Calu3 (cell line): ENCODE data around the gene OCRL. TPM values are rescaled to one million over a fixed set of nuclear protein-coding genes. Genes with fewer than 3 reads are reported as not detected.

Experiments used
- BruUV-seq: library from RNA; stranded (reverse); fragments of 400-500 nt; replicated peaks from 2 replicates; lab custom pipeline; 2021; lab: Mats Ljungman, UMichigan
- CTCF ChIA-PET: fragments of 300-600 bp; sonication (Branson Sonifier 250); formaldehyde crosslinking; loops from one replicate; lab custom pipeline; 2022; ENCODE audit warnings: antibody characterized with exemption; lab: Charles Lee
- DNase-seq: peaks from one replicate; pipeline ENCODE4 v3.0.0; 2022
- H3K27ac Mint-ChIP-seq: one replicate; pipeline ENCODE4 v1.8.0; 2022; ENCODE audit warnings: mixed read lengths; ENCODE audit not compliant: unreplicated experiment
- H3K27me3 Mint-ChIP-seq: one replicate; pipeline ENCODE4 v1.8.0; 2022; ENCODE audit warnings: mixed read lengths; ENCODE audit not compliant: unreplicated experiment
- H3K36me3 Mint-ChIP-seq: one replicate; pipeline ENCODE4 v1.8.0; 2022; ENCODE audit warnings: mild to moderate bottlenecking, moderate library complexity, mixed read lengths; ENCODE audit not compliant: insufficient read depth, unreplicated experiment
- H3K4me1 Mint-ChIP-seq: one replicate; pipeline ENCODE4 v1.8.0; 2022; ENCODE audit warnings: mild to moderate bottlenecking, low read depth, mixed read lengths; ENCODE audit not compliant: unreplicated experiment
- H3K4me3 Mint-ChIP-seq: one replicate; pipeline ENCODE4 v1.8.0; 2022; ENCODE audit warnings: mild to moderate bottlenecking, low read depth, moderate library complexity, mixed read lengths; ENCODE audit not compliant: unreplicated experiment
- H3K9me3 Mint-ChIP-seq: one replicate; pipeline ENCODE4 v1.8.0; 2022; ENCODE audit warnings: low read depth, mixed read lengths; ENCODE audit not compliant: unreplicated experiment
- CTCF ChIP-seq: fragments of 200-600 bp; IDR thresholded peaks from one replicate; pipeline ENCODE4 v1.8.0; 2022; ENCODE audit warnings: antibody characterized with exemption; ENCODE audit not compliant: unreplicated experiment
- intact Hi-C: fragments of 100-400 bp; cut with micrococcal nuclease; formaldehyde crosslinking; loops from one replicate; pipeline ENCODE4 v1.10.0; 2022; ENCODE audit not compliant: unreplicated experiment
- total RNA-seq: library from RNA; stranded (reverse); gene quantifications from 2 replicates; pipeline ENCODE4 v1.2.3, GENCODE V29; 2022

Gene OCRL
- total RNA-seq, 1 experiment from 2014 or later: 30.7 TPM

GRCh38 chrX:129641941-129642340 lies 101.9 kb downstream of the OCRL start:
- Mint-ChIP-seq H3K9me3 (no peaks in the 10 kb centered on the region), H3K4me1 (no peaks in the 10 kb centered on the region), H3K36me3 (no peaks in the 10 kb centered on the region), H3K27me3 (peaks cover 48% of the 10 kb centered on the region), H3K27ac (no peak overlapping the region), H3K4me3 (no peak overlapping the region)
- no peak for TF ChIP-seq CTCF
- CTCF ChIA-PET: no interaction called here
- no TSS peak for BruUV-seq
- intact Hi-C loops: no loop called here
- DNase-seq: no peak

Other genes starting within 250 kb of the OCRL start
- gene SMARCA1, start 16.8 kb upstream of the OCRL start, total RNA-seq: 10.1 and 11.0 TPM in 2 replicates
- 0.35 TPM in 1 of 2 replicates, not detected in the other for gene APLN, start 114.7 kb downstream of the OCRL start, total RNA-seq
- not detected in 2 replicates for gene XPNPEP2, start 198.7 kb downstream of the OCRL start, total RNA-seq
- not detected in 2 replicates for gene SASH3, start 239.7 kb downstream of the OCRL start, total RNA-seq